ENCODE measurements around the gene FAHD1.
"Not testable (repeated sequence)": the region's sequence is repeated elsewhere in the genome, so short reads cannot be mapped to it uniquely, and the experiment has no call there.

Gene FAHD1

GRCh38 chr16:1874854-1875253 is 47.8 kb downstream of the FAHD1 start:
- H2AFZ ChIP-seq (ENCODE audit: low read depth, low read length, severe bottlenecking) = no peak overlapping the region
- TF ChIP-seq EZH2phosphoT487 (conservative IDR thresholded peaks at IDR 0.05; ENCODE audit: low read length) = no peak
- TF ChIP-seq CTCF (IDR thresholded peaks at IDR 0.05; ENCODE audit: insufficient read depth, low read length, poor library complexity, severe bottlenecking) = no peak
- H3K4me2 ChIP-seq (ENCODE audit: low read depth, low read length, poor library complexity, severe bottlenecking) = no peak overlapping the region
- H3K9me3 ChIP-seq (ENCODE audit: insufficient read depth, low read length) = no peaks in the 10 kb centered on the region
- no peak overlapping the region for H3K9ac ChIP-seq (ENCODE audit: low read length)
- no peak overlapping the region for H3K27ac ChIP-seq (ENCODE audit: low read depth, low read length)
- no peaks in the 10 kb centered on the region for H3K79me2 ChIP-seq (ENCODE audit: insufficient read depth, low read length)
- no peak overlapping the region for H3K4me3 ChIP-seq (ENCODE audit: insufficient read depth, low read length, poor library complexity, severe bottlenecking)
- no peaks in the 10 kb centered on the region for H3K9me2 ChIP-seq (replicated peaks; ENCODE audit: insufficient read depth, low read length)
- H3K27me3 ChIP-seq (ENCODE audit: low read length) = no peaks in the 10 kb centered on the region
- H4K20me1 ChIP-seq (ENCODE audit: low read depth, low read length) = no peaks in the 10 kb centered on the region
- H3F3A ChIP-seq (ENCODE audit: insufficient read depth) = no peaks in the 10 kb centered on the region
- no peaks in the 10 kb centered on the region for H3K36me3 ChIP-seq (ENCODE audit: low read length)

DNA sequence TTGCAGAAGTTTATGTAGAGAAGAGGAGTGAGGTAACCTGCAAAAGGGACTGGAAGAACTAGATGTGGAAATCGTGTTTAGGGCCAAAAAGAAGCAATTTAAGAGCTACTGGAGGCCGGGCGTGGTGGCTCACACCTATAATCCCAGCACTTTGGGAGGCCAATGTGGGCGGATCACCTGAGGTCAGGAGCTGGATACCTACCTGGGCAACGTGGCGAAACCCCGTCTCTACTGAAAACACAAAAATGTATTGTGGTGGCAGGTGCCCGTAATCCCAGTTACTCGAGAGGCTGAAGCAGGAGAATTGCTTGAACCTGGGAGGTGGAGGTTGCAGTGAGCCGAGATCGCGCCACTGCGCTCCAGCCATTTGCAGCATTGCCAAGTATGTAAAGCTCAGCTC is 49.1 kb downstream of the FAHD1 start:
- not testable (repeated sequence) for H2AFZ ChIP-seq (ENCODE audit: low read depth, low read length, severe bottlenecking); H3K27ac ChIP-seq (ENCODE audit: low read depth, low read length); H3K27me3 ChIP-seq (ENCODE audit: low read length); H3K9me2 ChIP-seq (replicated peaks; ENCODE audit: insufficient read depth, low read length); H3K4me2 ChIP-seq (ENCODE audit: low read depth, low read length, poor library complexity, severe bottlenecking); H3K4me3 ChIP-seq (ENCODE audit: insufficient read depth, low read length, poor library complexity, severe bottlenecking); H3K9ac ChIP-seq (ENCODE audit: low read length); H4K20me1 ChIP-seq (ENCODE audit: low read depth, low read length); H3K36me3 ChIP-seq (ENCODE audit: low read length); H3K9me3 ChIP-seq (ENCODE audit: insufficient read depth, low read length); H3F3A ChIP-seq (ENCODE audit: insufficient read depth); H3K79me2 ChIP-seq (ENCODE audit: insufficient read depth, low read length)

DNA sequence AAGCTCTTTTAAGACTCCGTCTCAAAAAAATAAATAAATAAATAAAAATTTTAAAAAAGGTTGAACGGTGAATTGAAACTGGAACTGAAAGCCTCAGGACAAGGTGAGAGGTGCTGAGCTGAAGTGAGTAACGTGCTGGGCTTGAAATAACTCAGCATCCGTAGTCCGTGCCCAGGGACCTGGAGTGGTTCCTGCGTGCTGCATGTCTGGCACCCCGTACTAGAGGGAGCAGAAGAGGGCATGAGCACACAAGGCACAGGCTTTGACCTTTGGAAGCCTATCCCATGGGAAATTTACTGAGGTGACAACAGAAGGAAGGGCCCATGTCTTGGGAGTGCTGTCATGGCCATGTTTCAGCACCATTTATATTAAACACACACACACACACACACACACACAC is 49.5 kb downstream of the FAHD1 start:
- H4K20me1 ChIP-seq (ENCODE audit: low read depth, low read length) = no peaks in the 10 kb centered on the region
- no peaks in the 10 kb centered on the region for H3K36me3 ChIP-seq (ENCODE audit: low read length)
- H3K9ac ChIP-seq (ENCODE audit: low read length) = no peak overlapping the region
- no peaks in the 10 kb centered on the region for H3K27me3 ChIP-seq (ENCODE audit: low read length)
- TF ChIP-seq EZH2phosphoT487 (conservative IDR thresholded peaks at IDR 0.05; ENCODE audit: low read length) = no peak
- TF ChIP-seq CTCF (IDR thresholded peaks at IDR 0.05; ENCODE audit: insufficient read depth, low read length, poor library complexity, severe bottlenecking) = no peak
- H3K4me2 ChIP-seq (ENCODE audit: low read depth, low read length, poor library complexity, severe bottlenecking) = no peak overlapping the region
- H3K27ac ChIP-seq (ENCODE audit: low read depth, low read length) = no peak overlapping the region
- H3K9me3 ChIP-seq (ENCODE audit: insufficient read depth, low read length) = no peaks in the 10 kb centered on the region
- H3F3A ChIP-seq (ENCODE audit: insufficient read depth) = no peaks in the 10 kb centered on the region
- H2AFZ ChIP-seq (ENCODE audit: low read depth, low read length, severe bottlenecking) = no peak overlapping the region
- no peaks in the 10 kb centered on the region for H3K9me2 ChIP-seq (replicated peaks; ENCODE audit: insufficient read depth, low read length)
- H3K79me2 ChIP-seq (ENCODE audit: insufficient read depth, low read length) = no peaks in the 10 kb centered on the region
- H3K4me3 ChIP-seq (ENCODE audit: insufficient read depth, low read length, poor library complexity, severe bottlenecking) = no peak overlapping the region

GRCh38 chr16:1877089-1877488 is 50.1 kb downstream of the FAHD1 start:
- no peak overlapping the region for H3K27ac ChIP-seq (ENCODE audit: low read depth, low read length)
- no peak overlapping the region for H2AFZ ChIP-seq (ENCODE audit: low read depth, low read length, severe bottlenecking)
- TF ChIP-seq CTCF (IDR thresholded peaks at IDR 0.05; ENCODE audit: insufficient read depth, low read length, poor library complexity, severe bottlenecking) (no peak), EZH2phosphoT487 (conservative IDR thresholded peaks at IDR 0.05; ENCODE audit: low read length) (no peak)
- H3F3A ChIP-seq (ENCODE audit: insufficient read depth) = no peaks in the 10 kb centered on the region
- no peaks in the 10 kb centered on the region for H3K9me3 ChIP-seq (ENCODE audit: insufficient read depth, low read length)
- H4K20me1 ChIP-seq (ENCODE audit: low read depth, low read length) = no peaks in the 10 kb centered on the region
- no peaks in the 10 kb centered on the region for H3K27me3 ChIP-seq (ENCODE audit: low read length)
- H3K36me3 ChIP-seq (ENCODE audit: low read length) = no peaks in the 10 kb centered on the region
- no peak overlapping the region for H3K9ac ChIP-seq (ENCODE audit: low read length)
- H3K4me2 ChIP-seq (ENCODE audit: low read depth, low read length, poor library complexity, severe bottlenecking) = no peak overlapping the region
- H3K4me3 ChIP-seq (ENCODE audit: insufficient read depth, low read length, poor library complexity, severe bottlenecking) = no peak overlapping the region
- H3K79me2 ChIP-seq (ENCODE audit: insufficient read depth, low read length) = no peaks in the 10 kb centered on the region
- no peaks in the 10 kb centered on the region for H3K9me2 ChIP-seq (replicated peaks; ENCODE audit: insufficient read depth, low read length)
